ENCODE data around the gene BCL2.

BCL2 gene

DNA sequence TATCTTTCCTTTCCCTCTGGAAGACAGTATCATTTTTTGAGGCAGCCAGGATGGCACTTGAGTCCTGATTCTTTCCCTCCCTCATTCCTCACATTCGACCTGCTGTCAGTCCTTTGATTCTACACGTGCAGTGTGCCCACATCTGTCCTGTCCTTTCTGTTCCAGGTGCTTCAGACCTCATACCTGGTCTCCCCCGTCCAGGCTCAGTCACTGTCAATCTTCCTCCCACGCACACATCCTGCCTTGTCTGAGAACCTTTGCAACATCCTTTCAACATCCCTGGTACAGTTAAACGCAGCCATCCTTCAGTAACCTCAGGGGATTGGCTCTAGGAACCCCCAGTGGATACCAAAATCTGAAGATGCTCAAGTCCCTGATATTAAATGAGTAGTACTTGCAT lies 10.1 kb downstream of the BCL2 start:
- no peak for DNase-seq (ENCODE audit: low read depth)

DNA sequence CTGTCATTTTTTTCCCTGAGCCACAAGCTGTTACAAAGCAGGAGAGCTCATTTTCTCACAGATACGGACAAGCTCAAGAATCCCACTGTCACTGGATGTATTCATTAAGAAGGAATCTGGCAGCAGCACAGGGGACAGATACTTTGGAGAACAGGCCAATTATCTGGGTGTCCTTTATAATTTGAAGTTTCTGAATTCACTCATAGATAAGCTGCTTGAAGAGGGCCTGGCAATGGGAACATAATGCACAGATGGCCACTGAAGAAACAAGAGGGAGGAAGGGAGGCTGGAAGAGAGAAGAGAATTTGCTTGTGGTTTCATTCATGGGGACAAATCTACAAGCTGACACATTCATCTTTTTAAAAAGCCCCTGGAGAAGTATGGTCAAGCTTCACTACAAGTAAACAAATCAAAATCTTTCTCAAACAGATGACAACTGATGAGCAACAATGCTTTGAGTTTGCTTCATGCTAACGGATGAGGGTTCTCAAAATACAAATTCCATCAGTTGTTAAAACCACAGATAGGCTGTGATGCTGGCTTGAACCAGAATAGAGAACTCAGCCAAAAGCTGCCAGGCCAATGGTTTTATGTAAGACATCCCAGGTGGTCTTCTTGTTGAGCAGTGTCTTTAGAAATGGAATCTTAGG lies 11.9 kb downstream of the BCL2 start:
- DNase-seq (ENCODE audit: low read depth) = no peak

DNA sequence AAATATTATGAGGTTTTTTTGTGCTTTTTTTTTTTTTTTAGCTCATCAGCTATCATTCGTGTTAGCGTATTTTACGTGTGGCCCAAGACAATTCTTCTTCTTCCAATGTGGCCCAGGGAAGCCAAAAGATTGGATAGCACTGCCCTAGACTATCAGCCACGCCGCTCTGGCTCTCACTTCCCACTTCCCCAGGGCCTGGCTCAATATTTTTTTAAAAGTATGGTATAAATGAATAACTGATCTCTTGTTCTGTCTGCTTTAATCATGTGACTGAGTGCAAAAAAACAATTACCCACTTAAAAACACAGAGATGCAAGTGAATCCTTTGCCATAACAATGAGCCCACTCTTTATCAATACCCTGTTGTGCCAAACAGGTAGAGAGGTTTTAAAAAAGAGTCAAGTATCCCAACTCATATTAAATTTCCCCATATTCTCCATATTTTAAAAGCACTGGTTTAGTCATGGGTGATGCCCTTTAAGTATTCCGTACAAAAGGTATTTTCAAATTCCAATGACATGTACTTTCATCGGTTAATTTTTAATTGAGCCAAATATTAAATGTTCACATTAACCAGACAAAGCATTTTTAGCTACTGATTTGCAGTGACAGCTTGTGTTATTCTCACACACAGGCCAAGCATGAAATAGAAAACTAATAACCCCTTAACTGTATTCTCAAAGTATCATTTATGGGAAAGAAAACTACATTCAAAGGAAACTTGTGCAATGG lies 12.6 kb downstream of the BCL2 start:
- no peak for DNase-seq (ENCODE audit: low read depth)

DNA sequence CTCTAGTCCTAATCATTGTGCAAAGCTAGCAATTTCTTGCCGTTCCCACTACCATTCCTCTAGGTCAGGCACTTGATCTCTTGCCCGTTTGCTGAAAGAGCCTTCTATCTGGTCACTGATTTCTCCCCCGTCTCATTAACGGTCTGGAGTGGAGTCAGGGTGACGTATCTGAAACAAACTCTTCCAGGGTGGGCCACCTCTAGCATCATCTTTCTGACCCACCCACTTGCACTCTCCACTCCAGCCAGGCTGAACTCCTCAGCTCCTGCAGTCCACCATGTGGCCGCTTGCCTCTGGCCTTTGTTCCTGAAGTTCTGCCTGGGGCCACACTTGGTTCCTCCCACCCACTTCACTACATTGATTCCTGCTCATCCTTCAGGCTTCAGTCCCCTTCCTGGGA lies 13.3 kb downstream of the BCL2 start:
- DNase-seq (ENCODE audit: low read depth) = no peak

DNA sequence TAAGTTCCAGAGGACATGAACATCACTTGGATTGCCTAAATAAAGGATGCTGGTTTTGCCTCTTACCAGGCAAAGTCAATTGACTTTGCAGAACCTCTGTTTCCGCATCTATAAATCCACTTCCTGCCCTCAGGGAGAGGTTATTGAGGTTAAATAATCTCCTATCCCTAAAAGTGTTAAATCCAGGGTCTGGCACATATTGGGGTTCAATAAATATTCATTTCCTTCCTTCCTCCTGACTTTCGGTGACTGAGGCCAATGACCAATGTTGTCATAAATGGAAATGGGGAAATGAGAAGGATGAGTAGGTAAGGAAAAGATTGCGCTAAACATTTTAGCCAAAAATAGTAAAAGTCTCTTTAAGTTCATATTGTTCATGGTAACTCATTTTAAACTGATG lies 16.0 kb downstream of the BCL2 start:
- no peak for DNase-seq (ENCODE audit: low read depth)

DNA sequence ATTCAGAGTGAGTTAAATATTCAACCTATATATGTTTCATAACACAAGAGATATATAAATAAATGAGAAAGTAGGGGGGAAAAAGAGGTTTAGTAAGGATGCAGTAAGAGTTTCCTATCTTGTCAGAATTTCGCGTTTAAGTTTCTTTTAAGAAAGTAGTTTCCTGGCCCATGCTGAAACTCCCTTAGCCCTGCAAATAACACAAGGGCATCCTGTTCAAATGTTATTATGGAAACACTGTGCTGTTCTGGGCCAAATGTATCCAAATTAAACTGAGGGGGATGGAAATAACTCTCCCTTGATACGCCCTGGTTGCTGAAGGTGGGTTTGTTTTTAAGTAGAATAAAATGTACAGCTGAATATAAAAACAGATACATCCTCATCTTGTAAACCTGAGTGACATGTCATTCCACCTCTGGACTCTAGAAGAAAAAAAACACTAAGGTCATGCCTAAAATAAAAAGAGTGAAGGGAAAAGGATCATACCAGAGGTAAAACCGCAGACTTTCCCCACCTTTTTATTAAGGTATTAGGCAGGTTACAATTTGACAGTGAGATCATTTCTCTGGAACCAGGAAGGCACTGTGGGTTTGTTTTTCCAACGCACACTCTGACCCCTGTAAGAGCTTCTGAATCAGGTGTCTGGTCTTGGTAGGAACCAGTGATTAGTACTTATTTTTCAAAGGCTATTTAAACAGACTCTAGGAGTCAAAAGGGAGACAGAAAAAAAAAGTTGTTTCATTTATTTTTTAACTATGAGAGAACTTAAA lies 16.7 kb downstream of the BCL2 start:
- DNase-seq (ENCODE audit: low read depth) = no peak

DNA sequence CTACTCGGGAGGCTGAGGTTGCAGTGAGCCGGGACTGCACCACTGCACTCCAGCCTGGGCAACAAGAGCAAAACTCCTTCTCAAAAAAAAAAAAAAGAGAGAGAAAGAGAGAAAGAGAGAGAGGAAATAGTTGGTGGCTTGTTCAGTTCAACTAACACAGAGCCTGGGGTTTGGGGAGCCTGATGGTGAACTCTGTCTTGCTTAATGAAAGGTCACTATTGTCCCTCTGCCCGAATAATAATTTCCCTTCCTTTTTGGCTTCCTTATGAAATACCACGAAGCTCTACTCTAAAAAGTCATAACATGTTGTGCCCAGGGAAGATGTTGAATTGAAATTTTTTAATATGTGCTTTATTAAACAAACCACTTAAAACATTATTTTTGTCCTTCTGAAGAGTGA lies 17.3 kb downstream of the BCL2 start:
- no peak for DNase-seq (ENCODE audit: low read depth)

DNA sequence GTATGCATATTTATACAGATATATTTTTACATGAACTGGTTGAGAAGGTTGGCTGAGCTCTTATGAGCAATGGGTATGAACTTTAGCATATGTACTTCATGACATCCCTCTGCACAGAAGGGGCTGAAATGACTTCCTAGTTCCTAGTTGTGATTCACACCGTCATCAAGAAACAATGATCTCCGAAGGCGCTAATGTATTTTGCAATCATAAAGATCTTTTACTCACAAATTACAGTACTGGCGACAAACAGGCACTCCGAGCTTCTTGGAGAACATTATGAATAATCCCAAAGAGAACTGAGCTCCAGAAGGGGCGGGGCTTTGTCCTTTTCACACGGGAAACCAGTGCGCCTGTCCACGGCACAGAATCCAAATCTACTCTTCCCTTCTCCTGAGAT lies 18.1 kb downstream of the BCL2 start:
- DNase-seq (ENCODE audit: low read depth) = no peak

DNA sequence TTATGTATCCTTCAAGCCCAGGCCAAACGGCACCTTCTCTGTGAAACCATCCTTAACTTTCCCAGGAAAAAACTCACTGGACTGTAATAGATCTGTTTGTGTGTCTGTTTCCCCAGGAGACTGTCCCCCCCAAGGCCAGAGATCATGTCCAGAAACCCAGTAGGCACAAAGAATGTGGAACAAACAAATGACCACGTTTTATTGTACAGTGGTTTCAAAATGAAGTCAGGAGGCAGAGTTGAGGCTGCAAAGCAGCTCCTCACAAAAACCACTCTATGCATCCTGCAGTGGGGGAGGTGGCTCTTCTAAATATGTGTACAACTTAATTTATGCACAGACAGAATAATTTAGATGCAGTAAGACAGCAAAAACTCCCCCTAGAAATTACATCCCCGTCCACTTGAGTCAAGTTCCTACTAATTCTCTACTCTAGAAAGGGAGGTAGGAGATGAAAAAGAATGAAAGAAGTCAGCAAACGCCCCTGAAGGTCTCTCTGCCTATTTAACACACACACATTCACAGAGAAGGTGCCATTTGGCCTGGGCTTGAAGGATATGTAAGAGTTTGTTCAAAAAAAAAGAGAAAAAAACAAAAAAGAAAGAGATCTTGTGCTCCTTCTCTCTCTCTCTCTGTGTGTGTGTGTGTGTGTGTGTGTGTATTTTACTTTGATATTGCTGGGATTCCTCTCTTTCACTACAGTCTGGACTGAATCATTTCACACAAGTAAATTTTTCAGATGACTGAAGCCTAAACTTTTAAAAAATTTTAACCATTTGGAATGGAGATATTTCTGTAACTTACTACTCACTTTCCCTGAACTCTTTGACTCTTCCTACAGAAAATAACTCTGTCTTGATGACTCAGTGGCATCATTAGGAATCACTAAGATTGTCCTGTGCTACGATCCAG lies 19.5 kb downstream of the BCL2 start:
- DNase-seq (ENCODE audit: low read depth) = no peak

DNA sequence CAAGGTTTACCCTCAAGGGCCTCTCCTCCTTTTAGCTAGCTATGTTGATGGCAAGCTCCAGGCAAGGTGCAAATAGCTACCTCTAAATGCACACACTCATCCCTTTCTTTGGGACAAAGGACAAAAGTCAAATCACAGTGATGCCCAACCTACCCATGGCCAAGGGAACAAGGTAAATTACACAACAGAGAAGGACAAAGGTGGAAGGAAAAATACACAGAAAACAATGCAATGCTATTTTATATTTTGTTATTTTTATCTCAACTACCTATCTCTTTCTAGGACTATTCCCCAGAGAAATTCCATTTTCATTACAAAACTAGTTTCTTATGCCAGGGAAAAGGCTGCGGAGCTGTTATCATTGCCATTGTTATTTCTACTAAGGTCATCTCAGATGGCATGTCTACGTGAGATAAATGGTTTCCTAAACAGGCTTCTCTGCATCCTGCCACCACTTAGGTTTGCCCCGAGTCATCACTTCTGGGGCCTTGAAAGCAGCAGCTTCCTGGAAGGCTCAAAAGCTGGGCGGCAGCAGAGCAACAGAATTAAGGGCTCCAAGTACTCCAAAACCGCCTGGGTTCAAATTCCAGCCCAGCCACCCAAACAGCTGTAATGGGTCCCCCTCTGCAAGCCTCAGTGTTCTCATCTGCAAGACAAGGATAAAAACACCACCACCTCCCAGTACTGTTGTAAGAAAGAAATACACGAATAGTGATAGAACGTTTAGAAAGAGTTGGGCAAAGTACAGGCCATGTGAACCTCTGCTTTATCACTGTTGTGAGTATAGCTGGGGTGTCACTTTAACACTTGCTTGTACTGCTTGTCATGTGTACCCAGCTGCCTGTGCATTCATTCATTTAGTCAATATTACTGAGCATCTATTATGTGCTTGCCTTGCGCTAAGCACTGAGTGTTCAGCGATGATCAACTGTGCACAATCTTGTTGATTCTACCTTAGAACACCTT lies 20.9 kb downstream of the BCL2 start:
- DNase-seq (ENCODE audit: low read depth) = no peak

DNA sequence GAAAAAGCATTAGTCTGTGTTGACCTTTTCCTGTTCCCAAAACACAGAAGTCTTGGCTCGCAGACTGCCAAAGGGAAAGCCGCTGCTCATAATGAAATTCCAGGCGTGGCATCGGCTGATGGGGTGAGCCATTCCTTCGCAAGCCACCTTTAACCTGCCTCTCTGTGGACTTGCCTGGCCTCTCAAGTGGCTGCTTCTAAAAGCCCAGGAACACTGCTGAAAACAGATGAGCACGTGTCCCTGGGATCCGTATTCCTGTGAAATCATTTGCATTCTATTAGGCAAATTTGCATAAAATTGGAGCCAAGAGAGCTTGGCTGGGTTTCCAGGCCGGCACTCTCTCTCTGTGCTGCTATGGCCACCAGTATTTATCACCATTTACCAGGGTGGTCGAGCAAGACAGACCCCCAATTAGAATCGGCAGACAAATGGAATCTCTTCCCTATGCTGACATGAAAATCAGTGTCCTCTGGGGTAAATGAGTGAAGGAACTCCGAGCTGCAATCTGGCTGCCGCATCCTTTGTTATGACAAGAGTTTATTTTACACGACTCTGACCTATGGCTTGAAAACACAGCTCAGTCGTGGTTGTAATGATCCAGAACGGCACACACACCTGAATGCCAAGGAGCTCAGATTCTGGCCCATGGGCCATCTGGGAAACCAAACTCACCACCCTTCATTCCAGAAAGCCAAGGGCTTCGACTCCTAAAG lies 21.7 kb downstream of the BCL2 start:
- DNase-seq (ENCODE audit: low read depth) = no peak

DNA sequence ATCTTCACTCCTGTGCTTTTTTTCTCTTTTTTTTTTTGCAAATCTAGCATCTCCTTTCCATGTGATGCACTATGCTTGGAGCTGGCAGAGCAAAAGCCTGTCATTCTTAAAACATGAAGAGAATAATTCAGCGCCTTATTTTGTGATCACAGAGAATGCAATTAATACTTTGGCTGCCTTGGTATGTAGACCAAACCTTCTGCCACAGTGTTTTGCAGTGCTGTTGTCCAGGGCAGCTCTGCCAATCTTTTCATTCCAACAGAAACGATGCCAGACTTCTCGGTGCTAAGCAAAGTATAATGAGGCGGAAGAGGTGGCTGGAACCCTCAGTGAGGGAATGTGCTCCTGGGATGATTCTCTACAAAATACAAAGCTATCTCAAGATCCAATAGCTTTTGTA lies 25.6 kb downstream of the BCL2 start:
- DNase-seq (ENCODE audit: low read depth) = no peak

DNA sequence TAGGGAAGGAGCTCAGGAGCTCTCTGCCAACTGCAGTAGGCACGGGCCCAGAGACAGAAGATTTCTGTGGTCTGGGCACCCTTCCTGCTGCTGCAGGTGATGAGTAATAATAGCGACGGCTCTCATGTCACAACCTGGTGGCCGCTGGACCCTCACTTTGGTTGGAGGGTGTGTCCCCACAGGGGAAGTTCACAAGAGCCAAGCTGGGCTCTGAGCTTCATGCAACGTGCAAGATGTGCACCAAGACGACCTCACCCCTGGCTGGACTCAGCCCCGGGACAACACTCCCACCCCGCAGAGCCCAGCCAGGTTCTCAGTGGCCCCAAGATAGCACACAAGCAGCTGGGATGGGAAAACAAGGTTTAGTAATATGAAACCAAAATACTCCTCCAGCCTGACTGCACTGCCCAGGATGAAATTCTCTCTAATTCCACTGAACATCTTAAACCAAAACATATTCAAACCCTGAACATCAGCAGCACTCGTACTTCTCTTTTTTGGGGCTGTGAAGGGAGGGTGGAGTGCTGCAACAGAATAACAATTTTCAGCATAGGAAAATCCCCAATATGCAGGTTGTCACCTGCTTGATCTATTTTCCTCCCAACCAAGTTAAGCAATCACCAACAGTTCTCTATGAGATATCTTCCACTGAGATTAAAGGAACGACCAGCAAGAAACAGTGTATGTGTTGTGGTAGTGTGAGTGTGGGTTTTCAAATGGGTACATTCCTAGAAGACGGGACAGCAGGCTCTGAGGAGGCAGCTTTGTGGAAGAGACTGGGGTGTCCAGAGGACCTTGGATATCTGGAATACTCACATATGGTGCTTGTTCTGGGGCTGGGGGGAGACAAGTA lies 26.5 kb downstream of the BCL2 start:
- DNase-seq (ENCODE audit: low read depth) = no peak

DNA sequence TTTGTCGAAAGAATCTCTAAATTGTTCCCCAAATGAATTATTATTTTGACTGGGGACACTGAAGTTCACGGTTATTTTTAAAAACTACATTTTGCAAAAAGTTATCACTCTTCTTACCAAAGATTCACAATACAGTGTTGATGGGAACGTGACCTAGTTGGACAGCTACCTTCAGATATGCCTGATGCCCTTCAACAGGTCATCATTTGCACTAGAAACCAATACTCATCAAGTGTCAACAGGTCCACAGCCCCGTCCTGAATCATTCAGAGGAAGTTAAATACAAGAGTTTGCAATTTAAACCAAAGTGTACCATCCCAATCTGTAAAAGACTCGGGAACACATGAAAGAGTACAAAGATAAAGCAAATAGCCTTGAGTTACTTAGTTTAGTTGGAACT lies 28.3 kb downstream of the BCL2 start:
- DNase-seq (ENCODE audit: low read depth) = no peak

DNA sequence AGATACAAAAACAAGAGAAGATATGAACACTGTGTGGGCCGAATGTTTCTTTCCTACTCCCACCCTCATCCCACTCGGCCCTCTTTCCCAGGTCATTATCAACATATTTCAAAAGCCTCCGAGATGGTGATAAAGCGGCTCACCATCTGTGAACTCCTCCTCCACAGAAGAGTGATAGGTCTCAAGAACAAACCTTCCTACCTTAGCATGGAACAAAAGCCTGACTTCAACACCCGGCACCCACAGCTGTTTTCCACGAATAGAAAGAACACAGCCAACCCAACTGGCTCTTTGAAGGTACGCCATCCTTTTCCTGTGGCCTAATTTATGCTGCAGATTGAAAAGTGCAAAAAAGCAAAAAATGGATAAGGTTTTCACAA lies 28.8 kb downstream of the BCL2 start:
- DNase-seq (ENCODE audit: low read depth) = no peak

DNA sequence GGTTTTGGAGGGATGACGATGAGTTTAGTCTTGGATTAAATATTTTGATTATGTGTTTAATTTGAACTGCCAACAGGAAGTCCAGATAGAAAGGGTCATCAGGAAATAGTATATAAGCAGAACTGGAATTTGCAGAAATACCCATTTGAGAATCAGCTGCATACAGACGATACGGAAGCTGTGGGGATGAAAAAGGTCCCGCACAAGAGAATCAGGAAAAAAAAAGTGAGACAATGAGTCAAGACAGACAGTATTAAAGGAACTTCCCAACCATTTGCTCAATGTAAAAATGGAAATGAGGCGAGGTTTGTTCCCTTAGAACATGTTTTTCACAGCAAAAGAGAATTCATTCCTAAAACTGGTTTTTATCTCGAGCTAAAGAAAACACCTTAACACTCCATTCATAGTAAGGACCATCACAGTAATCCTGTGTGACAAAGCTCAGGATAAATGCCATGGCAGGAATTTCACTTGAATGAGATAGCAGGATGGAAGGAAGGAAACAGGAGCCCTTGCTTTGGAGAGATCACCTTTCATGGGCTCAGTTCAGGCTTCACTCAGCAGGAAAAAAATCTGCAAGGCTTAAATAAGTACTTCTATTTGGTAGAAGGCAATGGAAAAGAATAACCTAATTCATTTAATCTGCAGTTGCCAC lies 29.3 kb downstream of the BCL2 start:
- no peak for DNase-seq (ENCODE audit: low read depth)

DNA sequence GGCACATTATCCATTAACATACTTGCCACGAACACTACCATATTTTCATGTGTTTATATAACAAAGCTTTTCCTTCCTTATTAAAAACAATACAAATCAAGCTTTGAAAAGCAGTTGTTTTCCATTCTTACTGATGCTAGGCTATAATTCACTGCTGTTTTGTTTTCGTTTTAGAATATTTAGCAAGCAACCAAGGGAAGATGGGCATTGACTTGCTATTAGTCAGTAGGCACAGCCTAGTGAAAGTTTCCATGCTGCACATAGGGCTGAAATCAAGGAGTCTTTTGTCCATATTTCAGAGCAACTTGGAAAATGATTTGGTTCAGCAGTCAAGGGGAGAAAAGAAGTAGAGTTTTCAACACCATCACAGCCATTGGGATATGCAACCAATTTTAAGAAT lies 31.3 kb downstream of the BCL2 start:
- no peak for DNase-seq (ENCODE audit: low read depth)

DNA sequence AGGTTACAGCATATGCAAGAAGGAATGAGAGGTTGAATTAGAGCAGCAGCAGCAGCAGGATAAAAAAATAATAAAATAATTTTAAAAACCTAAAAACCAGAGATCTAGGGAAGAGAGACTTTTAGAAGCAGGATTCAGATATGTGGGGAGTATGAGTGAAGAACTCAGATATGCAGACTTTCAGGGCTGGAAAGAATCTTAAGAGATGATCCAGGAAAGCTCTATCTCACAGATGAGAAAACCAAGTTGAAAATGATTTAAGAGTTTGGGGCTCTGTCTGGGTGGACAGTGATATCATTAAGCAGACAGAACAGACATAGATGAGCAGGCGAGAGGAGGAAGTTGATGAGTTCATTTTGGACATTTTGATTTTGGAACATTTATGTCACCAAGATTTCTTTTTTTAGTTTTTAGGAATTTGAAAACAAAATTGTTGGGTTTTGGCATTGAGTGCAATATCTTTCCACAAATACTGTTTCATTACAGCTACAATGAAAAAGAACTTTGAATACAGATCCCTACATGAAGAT lies 31.8 kb downstream of the BCL2 start:
- no peak for DNase-seq (ENCODE audit: low read depth)

DNA sequence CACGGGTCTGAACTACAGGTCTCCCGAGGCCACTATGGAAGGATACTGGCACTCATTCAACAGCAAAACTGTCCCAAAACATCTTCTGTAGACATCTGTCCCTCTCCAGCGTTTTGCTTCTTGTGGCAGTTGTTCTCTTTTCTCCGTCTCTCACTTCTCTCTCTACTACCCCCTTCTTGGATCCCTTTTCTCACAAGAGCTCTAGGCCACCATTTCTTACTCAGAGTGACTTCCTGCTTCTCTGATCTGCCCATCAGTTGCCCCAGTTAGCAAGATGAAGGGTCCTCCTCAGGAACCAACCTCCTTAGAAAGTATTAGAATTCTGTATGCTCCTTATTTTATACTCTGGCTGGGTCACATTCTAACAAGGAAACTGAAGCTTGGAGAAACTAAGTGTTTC lies 32.6 kb downstream of the BCL2 start:
- no peak for DNase-seq (ENCODE audit: low read depth)
